ENCODE results near the gene ARL16.

Gene ARL16

DNA sequence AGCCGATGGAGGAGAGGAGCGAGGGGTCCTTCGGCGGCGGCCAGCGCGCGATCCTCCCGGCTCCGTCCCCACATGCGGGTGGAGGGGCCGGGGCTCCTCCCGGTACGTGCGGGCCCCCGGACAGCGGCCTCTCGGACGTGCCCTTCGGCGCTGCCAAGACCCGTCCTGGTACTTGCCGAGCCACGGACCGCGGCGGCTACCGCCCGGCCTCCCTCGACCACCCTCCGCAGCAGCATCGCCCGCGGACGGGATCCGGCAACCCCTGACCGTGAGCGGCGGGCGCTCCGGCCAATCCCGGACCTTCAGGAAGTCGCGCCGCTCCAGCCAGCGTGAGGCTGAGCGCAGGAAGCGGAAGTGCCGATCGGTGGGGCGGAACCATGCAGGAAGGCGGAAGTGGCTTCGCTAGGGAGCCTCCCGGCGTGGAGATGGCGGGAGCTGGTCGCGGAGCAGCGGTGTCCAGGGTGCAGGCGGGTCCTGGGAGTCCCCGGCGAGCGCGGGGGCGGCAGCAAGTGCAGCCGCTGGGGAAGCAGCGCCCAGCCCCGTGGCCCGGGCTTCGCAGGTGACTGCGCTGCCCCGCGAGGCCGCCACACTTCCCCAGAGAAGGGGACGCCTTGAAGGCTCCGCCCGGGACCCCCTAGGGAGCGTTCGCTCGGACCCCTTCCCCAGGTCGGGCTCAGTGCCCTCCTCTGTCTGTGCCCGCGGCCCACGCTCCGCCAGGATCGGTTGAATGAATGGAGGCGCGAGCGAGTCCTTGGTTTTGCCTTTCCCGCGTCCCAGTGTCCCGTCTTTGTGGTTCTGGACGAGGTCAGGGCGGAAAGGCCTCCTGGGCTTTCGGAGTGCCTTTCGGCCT is 17.0 kb downstream of the ARL16 start, which contains the start of the genes CCDC137 and OXLD1:
Gene CCDC137, plus strand, starts transcription at position 396 of the 850 bp plus-strand sequence. Its CDS starts 30 bp downstream, at position 426.
Gene OXLD1, minus strand, starts transcription at position 264 of the 850 bp plus-strand sequence. Its CDS starts 28 bp downstream, at position 236.
- peak; percentile 85 to 92 for DNase-seq (ENCODE audit: low read depth in 2 of 2)

DNA sequence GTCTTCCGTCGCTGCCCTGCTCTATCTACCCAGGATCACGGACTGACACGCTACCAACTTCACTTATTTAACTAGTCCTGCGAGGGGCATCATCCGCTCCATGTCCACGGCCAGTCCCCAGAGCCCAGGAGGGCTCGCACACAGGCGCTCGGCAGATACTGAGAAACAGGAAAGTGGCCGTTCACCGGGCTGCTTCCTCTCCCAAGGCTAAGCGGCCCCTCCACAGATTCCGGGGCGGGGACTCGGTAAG is 17.6 kb downstream of the ARL16 start:
- no peak for DNase-seq (ENCODE audit: low read depth in 2 of 2)

DNA sequence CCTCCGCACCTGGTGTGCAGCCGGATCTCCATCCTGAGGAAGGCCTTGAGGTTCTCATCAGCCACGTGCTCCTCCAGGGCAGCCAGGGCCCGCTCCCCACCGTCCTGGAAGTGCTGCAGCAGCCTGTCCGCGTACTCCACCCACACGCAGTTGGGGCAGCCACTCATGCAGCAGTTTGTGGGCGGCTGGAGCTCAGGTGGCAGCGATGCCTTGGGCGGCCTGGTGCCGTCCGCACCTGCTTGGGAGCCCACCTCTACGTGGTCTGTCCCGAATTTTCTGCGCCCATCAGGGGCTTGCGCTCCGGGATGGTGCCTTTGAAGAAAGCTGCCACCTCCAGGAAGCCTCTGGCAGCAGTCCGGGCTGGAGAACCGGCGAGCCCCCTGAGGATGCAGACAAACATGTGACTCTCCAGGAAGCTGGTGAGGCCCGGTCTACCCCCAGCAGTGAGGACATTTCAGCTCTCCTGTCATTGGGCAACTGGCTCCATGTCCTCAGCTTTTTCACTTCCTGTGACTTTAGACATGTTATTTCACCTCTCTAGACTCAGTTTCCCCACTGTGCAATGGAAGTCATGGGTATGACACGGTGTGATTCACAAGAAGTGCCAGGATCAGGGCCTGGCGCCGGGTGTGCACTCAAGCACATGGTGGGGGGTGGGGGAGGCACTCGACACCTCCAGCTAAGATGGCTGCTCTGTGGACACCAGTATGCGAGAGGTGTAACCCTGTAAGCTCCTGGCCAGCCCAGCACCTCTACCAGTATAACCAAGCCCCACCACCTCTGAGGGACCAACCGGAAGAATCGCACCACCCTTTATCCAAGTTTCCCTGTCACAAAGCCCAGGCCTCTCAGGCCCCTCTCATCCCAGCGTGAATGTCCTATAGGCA is 18.1 kb downstream of the ARL16 start:
- peak; percentile 37 to 51 for DNase-seq (ENCODE audit: low read depth in 2 of 2)

DNA sequence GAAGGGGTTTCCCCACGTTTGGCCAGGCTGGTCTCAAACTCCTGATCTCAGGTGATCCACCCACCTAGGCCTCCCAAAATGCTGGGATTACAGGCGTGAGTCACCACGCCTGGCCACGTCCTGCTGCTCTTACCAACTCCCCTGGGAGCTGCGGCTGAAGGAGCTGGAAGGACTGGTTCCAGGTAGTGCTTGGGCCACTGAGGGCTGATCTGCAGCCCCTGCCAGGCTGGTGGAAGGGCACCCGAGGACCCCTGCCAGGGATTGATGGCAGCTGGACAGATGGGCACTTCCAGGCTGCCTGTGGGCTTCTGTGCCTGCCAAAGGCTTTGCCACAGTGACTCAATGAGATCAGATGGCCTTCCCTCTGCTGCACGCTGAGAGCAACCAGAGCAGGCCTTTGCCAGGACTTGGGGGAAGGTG is 19.5 kb downstream of the ARL16 start:
- no peak for DNase-seq (ENCODE audit: low read depth in 2 of 2)

DNA sequence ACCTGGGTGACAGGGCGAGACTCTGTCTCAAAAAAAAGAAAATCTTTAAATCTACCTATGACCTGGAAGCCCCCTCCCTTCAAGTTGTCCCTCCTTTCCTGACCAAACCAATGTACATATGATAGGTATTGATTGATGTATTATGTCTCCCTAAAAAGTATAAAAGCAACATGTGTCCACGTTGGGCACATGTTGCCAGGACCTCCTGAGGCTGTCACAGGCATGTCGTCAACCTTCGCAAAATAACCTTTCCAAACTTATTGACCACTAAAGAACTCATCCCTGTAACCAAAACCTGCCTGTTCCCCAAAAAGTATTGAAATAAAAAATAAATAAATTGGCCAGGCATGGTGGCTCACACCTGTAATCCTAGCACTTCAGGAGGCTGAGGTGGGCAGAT is 21.6 kb downstream of the ARL16 start:
- DNase-seq (ENCODE audit: low read depth in 2 of 2) = no peak

GRCh38 chr17:81660441-81660840 is 23.2 kb downstream of the ARL16 start:
- DNase-seq (ENCODE audit: low read depth in 2 of 2) = no peak

GRCh38 chr17:81659038-81659437 is 24.6 kb downstream of the ARL16 start:
- DNase-seq (ENCODE audit: low read depth in 2 of 2) = no peak

GRCh38 chr17:81656835-81657234 is 26.8 kb downstream of the ARL16 start:
- DNase-seq (ENCODE audit: low read depth in 2 of 2) = no peak

DNA sequence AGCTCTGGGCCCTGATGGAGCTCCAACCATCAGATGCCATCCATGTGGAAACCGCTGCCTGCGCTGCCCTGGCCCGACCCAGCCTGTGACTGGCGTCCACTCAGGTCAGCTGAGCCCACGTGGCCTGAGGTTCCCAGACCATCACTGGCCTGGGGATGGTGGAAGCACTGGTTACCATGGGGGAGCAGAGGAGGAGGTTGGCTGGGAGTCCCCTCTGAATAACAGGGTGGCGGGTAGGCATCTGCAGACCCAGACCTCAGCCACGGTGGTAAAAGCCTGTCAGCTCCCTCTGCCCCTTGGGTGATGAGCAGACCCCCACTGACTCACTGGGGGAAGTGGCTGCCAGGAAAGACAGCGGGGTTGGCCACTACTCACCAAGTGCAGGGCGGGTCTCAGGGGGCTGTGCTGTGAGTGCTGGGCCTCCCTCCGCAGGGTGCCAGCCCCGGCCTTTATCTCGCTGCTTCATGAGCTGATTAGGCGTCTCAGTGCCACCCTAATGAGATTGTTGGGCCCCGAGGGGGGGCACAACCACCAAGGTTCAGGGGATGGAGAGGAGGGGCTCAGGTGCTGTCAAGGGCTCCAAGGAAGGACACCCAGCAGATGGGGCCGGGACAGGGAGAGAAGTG is 27.4 kb downstream of the ARL16 start, which contains the start of gene PDE6G:
Gene PDE6G, minus strand, starts transcription at position 425 of the 626 bp plus-strand sequence. CDS start 3,237 bp downstream, outside the sequence.
- no peak for DNase-seq (ENCODE audit: low read depth in 2 of 2)

DNA sequence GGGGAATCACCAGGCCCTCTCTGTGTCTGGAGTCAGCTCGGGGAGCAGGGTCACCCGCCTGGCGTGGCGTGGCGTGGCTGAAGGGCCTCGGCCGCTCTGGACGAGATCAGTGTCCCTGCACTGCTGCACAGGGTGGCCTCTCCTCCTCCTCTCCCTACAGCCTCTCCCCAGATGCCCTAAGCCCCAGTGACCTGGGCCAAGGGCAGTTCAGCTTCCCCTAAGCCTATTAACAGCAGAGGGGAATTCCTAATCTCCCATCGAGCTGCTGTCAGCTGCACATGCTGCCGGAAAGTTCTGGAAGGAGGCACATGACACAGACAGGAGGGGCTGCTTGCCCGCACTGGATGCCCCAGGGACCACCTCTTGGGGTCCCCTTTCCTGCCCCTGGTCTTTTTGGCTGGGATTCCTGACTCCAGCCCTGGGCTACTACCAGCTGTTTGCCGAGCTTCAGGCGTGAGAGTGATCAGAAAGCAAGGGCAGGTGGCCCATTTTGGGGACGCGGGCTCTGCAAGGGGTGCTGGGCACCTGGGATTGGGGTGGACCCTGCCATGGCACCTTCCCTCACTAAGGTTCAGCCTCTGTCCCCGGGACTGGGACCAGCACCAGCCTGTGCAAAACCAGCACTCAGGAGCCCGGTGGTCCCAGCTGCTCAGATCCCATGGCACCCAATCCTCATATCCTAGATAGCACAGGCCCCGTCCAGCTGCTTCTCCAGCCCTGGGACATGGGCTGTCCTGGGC is 28.0 kb downstream of the ARL16 start:
- no peak for DNase-seq (ENCODE audit: low read depth in 2 of 2)

GRCh38 chr17:81652906-81653771 is 30.5 kb downstream of the ARL16 start:
- no peak for DNase-seq (ENCODE audit: low read depth in 2 of 2)

GRCh38 chr17:81651692-81652091 is 31.9 kb downstream of the ARL16 start:
- no peak for DNase-seq (ENCODE audit: low read depth in 2 of 2)

GRCh38 chr17:81650951-81651350 is 32.6 kb downstream of the ARL16 start:
- no peak for DNase-seq (ENCODE audit: low read depth in 2 of 2)

DNA sequence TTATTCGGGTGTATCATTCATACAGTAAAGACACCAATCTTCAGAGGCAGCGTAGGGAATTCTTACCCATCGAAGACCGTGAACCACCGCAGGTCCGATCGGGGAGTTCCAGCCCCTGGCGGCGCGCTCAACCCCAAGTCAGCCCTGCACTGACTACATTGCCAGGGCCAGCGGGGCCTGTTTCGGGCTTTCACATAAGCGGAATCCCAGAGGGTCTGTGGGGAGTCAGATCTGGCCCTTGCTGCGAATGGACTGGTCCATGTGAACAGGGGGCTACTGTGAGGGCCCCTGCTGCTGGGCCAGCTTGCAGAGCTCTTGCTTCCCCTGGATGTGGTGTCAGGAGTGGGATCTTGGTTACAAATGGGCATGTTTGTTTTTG is 34.9 kb downstream of the ARL16 start:
- DNase-seq (ENCODE audit: low read depth in 2 of 2) = no peak

GRCh38 chr17:81648013-81648706 is 35.4 kb downstream of the ARL16 start:
- DNase-seq (ENCODE audit: low read depth in 2 of 2) = no peak

DNA sequence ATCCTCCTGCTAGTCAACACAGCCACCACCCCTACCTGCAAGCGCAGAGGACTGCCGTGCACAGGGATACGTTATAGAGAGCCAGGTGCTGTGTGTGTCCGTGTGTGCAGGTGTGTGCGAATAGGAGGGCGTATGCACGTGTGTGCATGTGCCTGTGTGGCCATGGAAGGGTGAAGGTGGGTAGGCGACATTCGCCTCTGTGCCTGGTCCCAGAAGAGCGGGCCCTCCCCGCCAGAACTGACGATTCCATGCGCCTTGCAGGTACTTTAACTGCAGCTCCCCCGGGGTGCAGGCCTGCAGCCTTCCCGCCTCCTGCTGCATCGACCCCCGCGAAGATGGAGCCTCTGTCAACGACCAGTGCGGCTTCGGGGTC is 36.0 kb downstream of the ARL16 start:
- DNase-seq (ENCODE audit: low read depth in 2 of 2) = no peak

DNA sequence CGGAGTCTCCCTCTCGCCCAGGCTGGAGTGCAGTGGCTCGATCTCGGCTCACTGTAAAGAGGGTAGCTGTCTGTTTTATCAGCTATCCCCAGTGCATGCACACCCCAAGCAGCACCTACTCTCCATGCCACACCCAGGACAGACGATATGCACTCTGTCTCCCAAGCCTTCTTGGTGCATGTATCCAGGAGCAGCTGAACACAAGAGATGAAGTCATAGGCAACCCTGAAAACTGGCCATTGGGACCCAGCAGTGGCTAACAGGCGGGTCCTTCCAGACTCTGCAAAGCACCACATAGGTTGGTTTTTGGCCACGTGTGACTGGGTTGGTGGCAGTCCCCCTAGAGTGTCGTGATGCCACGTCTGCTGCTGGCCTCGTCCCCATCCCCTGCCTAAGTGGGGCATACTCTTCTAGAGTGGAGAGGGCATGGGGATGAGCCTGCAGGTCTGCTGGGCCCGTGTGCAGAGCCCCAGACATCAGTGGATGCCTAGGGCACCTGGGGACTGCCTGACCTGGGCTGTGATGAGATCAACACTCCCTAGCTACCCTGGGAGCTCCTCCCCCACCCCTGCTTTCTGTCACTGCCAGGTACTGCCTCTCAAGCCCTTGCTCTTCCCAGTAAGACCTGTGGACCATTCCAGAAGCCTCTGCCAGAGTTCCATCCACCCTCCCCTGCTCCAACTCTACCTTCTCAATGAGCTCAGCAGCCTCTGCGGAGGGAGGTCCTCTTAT is 36.6 kb downstream of the ARL16 start:
- DNase-seq (ENCODE audit: low read depth in 2 of 2) = no peak

- no peak for DNase-seq (ENCODE audit: low read depth in 2 of 2)
These were observed 38.3 kb downstream of the ARL16 start for GRCh38 chr17:81644976-81645952.
